NCI-H345 treated with DMSO at 0.1 percent for 48 hours (cell line): ENCODE measurements around the gene ABHD6.
"Not testable (repeated sequence)": the region's sequence is repeated elsewhere in the genome, so short reads cannot be mapped to it uniquely, and the experiment has no call there.

Experiments
- DNase-seq: peaks from one replicate; lab custom pipeline; 2025; ENCODE audit not compliant: unreplicated experiment; lab: John Stamatoyannopoulos, UW

ABHD6 gene

GRCh38 chr3:58237238-58237940, at the start of gene ABHD6:
Gene ABHD6, plus strand, starts transcription at chr3:58237792. Its CDS starts 18,795 bp downstream, at chr3:58256587.
- no peak for DNase-seq

- no peak for DNase-seq
Measured at GRCh38 chr3:58188173-58188564, 49.4 kb upstream of the ABHD6 start.

- no peak for DNase-seq
Measured at GRCh38 chr3:58188921-58189451, 48.6 kb upstream of the ABHD6 start.

GRCh38 chr3:58189691-58190090, 47.9 kb upstream of the ABHD6 start:
- DNase-seq, result no peak

GRCh38 chr3:58190291-58190690, 47.3 kb upstream of the ABHD6 start:
- DNase-seq, result no peak

GRCh38 chr3:58190882-58191281, 46.7 kb upstream of the ABHD6 start:
- no peak for DNase-seq

- DNase-seq, result no peak
Measured at GRCh38 chr3:58191361-58191991, 46.1 kb upstream of the ABHD6 start.

- DNase-seq, result no peak
Measured at GRCh38 chr3:58192069-58192468, 45.5 kb upstream of the ABHD6 start.

- DNase-seq, result no peak
Measured at GRCh38 chr3:58193682-58194407, 43.7 kb upstream of the ABHD6 start.

GRCh38 chr3:58197588-58197987, 40.0 kb upstream of the ABHD6 start:
- no peak for DNase-seq

- no peak for DNase-seq
Measured at GRCh38 chr3:58198362-58198761, 39.2 kb upstream of the ABHD6 start.

- DNase-seq, result no peak
Measured at GRCh38 chr3:58198804-58199203, 38.8 kb upstream of the ABHD6 start.

GRCh38 chr3:58200121-58200709, 37.4 kb upstream of the ABHD6 start:
- no peak for DNase-seq

- no peak for DNase-seq
Measured at GRCh38 chr3:58200846-58201355, 36.7 kb upstream of the ABHD6 start.

- not testable (repeated sequence) for DNase-seq
Measured at GRCh38 chr3:58201451-58201850, 36.1 kb upstream of the ABHD6 start.

- DNase-seq, result no peak
Measured at GRCh38 chr3:58202917-58203360, 34.7 kb upstream of the ABHD6 start.

- DNase-seq, result no peak
Measured at GRCh38 chr3:58203541-58203940, 34.1 kb upstream of the ABHD6 start.

GRCh38 chr3:58204720-58205119, 32.9 kb upstream of the ABHD6 start:
- no peak for DNase-seq

- no peak for DNase-seq
Measured at GRCh38 chr3:58205981-58206380, 31.6 kb upstream of the ABHD6 start.

GRCh38 chr3:58206406-58207011, 31.1 kb upstream of the ABHD6 start:
- DNase-seq, result no peak

GRCh38 chr3:58207954-58208353, 29.6 kb upstream of the ABHD6 start:
- DNase-seq, result no peak
